HG02938 (cell line): ENCODE data around the gene E4F1.

Experiments used
- ATAC-seq: cut with Tn5 transposase; IDR thresholded peaks from one replicate; pipeline ENCODE4 v1.9.1; 2021; ENCODE audit warnings: mild to moderate bottlenecking, moderate library complexity; ENCODE audit not compliant: unreplicated experiment

E4F1 gene

GRCh38 chr16:2271848-2272461, 48.6 kb downstream of the E4F1 start:
- no peak for ATAC-seq

DNA sequence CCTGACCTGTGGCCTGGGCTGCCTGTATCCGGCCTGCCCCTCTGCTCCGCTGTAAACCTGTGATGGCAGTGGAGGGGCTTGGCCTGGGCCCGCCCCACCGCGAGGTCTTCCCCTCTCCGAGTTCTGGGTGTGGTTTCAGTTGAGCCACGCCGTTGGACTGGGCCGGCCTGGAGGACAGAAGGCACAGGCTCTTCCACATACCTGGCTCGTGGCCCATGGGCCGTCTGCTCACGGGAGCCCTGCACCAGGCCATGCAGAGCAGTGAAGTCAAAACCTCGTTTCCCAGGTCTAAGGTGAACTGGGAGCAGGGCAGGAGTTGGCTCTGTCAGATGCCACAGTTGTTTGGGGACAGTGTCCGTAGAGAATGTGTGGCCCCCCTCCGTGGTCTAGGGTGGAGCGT, 50.1 kb downstream of the E4F1 start:
- ATAC-seq: no peak

DNA sequence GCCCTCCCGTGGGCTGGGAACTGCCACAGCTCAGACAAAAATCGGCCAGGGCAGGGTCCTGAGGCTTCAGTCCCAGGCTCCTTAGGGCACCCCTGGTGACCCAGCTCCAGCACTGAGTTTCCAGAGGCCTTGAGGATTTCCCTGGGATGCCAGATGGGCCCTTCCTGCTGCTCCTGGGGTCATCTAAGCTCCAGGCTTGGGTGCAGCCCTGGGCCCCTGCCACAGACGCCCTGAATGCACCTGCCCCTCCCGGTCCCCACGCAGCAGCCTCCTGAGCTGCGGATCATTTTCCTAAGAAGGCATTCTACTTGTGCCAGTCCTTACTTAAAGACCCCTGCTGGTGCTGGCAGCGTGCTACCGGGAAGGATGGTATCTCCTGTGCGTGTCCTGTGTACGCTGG, 50.5 kb downstream of the E4F1 start:
- ATAC-seq: no peak

- no peak for ATAC-seq
Measured at GRCh38 chr16:2275476-2276367, 52.3 kb downstream of the E4F1 start.

DNA sequence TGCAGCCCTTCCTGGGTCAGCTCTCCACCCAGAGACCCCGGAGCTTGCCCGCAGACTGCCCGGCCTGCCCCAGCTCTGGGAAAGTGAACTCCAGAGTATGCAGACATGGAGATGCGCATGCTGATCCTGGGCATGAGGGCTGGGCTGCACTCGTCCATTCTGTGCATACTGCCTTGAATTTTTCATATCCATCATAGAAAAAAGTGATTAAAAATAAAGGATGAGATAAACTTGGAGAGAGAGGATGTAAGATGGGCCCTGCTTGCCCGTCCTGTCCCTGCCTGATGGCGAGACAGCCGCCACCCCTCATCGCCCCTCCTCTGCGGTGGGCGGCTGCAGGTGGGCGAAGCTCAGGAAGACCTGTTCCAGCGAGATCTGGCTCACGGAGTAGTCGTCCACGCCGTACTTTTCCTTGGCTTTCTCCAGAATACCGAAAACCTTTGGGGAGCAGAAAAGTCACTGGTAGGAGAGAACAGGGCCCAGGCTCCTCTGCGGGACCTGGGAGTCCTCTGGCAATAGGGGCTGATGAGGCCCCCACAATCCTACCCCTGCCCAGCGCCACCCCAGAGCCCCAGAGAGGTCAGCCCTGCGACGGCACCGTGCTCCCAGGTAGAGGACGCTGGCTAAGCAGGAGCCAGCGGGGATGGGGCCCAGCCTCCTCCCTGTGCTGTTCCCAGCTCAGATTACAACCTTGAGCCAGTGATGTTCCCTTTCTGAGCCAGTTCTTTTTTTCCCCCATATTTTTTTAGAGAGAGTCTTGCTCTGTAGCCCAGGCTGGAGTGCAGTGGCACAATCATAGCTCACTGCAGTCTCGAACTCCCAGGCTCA, 53.2 kb downstream of the E4F1 start:
- ATAC-seq: no peak

GRCh38 chr16:2277466-2278271, 54.3 kb downstream of the E4F1 start:
- ATAC-seq: no peak

GRCh38 chr16:2278272-2278608, 54.8 kb downstream of the E4F1 start:
- ATAC-seq: no peak

DNA sequence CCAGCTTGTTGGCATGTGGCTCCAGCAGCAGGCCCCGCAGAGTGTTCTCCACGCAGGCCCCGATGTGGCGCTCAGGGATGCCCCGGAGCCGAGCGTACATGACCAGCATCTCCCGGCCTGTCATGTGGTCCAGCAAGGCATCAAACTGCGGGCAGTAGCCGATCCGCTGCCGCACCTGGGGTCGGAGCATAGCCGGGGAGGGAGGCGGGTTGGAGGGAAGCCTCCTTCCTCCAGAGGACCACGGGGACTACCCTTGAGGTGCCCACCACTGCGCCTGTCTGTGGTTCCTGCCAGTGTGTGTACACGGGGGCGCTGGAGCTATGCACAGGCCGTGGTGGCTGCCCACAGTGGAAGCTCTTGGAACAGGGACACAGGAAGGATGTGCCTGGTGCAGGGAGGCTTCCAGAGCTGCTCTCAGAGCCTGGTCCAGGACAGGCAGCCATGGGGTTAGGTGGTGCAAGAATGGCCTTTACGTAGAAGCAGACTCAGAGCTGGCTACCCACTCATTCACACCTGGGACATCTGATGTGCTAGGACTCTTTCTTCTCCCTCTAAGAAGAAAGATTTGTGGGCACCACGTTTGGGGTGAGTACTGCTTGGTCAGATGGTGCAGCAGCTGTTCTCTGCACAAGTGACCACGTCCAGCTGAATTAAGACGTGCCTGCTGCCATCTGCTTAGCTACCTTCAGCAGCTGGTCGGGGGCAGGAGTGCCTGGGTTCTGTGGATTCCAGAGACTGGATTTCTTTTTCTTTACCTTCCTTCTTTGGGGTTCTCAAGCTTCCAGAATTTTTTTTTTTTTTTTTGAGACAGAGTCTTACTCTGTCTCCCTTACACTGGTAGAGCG, 55.8 kb downstream of the E4F1 start:
- no peak for ATAC-seq

DNA sequence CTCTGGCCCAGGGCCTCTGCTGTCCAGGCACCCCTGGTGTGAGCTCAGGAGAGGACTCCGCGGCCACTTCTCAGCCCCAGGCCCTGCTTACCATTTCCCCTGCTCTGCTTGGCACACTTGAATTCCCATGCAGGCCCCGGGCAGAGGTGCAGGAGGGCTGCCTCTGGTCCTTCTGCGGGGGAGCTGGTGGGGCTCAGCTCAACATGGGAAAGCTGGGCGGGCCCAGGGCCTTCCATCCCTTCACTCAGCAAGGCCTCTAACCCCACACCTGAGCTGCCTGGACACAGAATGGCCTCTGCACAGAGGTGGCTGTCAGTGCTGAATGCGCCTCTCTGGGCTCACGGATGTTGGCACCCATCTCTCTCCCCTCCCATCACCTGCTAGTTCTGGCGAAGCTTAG, 57.1 kb downstream of the E4F1 start:
- no peak for ATAC-seq

DNA sequence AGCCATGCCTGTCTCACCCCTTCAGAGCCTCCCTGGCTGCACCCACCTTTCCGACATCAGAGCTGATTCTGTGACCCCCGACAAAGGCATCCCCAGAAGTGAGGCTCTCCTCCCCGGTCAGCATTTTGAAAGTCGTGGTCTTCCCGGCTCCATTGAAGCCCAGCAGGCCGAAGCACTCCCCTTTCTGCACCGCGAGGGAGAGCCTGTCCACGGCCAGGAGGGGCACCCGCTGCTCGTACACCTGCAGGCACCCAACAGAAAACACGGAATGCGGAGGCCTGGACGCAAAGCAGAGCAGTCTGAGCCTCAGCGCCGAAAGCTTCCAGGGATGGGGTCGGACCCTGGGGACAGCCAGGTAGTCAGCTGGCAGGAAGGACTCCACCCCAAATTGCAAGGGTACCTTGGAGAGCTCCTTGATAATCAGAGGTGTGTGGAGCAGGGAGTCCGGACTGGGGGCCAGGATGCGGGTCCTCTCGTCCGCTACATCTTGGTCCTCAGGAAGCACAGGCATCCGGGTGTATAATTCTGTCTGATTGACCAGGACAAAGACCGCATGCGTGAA, 57.7 kb downstream of the E4F1 start:
- no peak for ATAC-seq

DNA sequence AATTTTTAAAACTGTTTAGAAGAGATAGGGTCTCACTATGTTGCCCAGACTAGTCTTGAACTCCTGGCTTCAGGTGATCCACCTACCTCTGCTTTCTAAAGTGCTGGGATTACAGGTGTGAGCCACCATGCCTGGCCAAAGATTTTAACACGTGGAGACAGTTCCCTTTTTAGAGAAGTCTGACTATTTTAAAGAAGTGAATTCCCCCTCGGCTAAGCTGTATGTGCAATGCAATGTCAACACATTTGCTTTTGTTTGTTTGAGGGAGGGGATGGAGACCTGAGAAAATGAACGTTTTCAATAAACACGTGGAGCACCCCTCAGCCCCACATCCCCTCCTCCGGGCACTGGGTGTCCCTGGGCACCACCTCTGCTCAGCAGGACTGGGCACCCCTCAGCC, 58.9 kb downstream of the E4F1 start:
- ATAC-seq: no peak

GRCh38 chr16:2282866-2283555, 59.6 kb downstream of the E4F1 start:
- ATAC-seq: no peak

- ATAC-seq: no peak
Measured at GRCh38 chr16:2284001-2284770, 60.8 kb downstream of the E4F1 start.

DNA sequence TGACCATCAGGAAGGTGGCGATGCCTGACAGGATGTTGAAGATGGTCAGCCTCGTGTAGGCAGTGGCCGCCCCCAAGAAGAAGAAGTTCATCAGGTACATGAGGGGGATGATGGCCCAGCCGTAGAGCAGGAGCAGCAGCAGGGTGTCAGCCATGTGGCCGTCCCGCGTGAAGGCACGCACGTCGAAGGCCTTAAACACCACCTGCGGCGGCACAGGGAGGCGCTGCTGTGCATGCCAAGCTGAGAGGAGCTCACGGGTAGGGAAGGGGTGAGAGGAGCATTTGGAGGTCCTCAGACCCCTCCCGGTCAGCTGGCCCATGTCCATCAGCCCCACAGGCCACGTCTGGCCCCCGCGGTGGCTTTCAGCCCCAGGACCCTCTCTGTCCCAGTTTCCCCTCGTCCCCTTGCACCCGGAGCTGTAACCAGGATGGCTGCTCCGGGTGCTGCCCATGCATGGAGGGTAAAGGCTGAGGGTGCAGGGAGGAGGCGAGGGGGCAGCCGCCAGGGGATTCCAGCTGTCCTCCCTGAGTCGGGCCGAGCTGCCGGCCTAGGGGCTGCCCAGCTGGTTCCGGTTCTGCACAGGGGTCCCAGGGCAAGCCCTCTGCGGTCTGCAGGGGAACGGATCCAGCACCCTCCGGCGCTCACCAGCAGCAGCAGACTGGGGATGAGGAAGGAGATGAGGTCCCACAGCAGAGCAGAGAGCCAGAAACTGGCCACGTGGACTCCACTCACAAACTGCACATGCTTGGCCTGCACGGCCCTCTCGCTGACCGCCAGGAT, 61.6 kb downstream of the E4F1 start:
- ATAC-seq: no peak
